SU-DHL-6 (cell line): ENCODE data around the gene AGAP1.

Experiments
- EZH2phosphoT487 ChIP-seq: fragments of 200-600 bp; sonication (generic), shearing (Covaris generic); conservative IDR thresholded peaks from 2 replicates; pipeline ENCODE4 v1.6.1; 2018; ENCODE audit warnings: mild to moderate bottlenecking, antibody characterized with exemption, low read length, moderate library complexity, mixed read lengths
- TF ChIP-seq, protein P1 (sequence below): fragments of 200-600 bp; sonication (generic); IDR thresholded peaks from one replicate; pipeline ENCODE4 v1.5.1; 2017; ENCODE audit warnings: antibody characterized with exemption, mild to moderate bottlenecking, low read length, moderate library complexity; ENCODE audit not compliant: insufficient read depth, poor library complexity, severe bottlenecking

DNA sequence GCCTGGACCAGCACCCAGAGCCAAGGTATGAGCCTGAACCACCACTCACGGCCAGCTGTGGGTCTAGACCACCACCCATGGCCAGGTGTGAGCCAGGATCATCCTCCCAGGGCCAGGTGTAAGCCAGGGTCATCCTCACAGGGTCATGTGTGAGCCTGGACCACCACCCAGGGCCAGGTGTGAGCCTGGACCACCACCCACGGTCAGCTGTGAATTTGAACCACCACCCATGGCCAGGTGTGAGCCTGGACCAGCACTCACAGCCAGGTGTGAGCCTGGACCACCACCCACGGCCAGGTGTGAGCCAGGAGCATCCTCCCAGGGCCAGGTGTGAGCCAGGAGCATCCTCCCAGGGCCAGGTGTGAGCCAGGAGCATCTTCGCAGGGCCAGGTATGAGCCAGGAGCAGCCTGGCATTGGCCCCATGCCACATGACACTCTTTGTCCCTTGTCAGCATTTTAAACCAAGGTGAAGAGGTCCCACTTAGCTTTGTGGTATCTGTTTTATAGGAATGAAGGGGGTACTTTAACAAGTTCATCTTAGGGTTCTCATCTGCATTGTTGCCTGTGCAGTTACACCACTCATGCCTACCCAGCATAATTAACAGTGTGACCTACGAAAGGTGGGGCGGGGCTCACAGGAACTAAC lies 71.2 kb downstream of the AGAP1 start:
- TF ChIP-seq, protein P1, sequence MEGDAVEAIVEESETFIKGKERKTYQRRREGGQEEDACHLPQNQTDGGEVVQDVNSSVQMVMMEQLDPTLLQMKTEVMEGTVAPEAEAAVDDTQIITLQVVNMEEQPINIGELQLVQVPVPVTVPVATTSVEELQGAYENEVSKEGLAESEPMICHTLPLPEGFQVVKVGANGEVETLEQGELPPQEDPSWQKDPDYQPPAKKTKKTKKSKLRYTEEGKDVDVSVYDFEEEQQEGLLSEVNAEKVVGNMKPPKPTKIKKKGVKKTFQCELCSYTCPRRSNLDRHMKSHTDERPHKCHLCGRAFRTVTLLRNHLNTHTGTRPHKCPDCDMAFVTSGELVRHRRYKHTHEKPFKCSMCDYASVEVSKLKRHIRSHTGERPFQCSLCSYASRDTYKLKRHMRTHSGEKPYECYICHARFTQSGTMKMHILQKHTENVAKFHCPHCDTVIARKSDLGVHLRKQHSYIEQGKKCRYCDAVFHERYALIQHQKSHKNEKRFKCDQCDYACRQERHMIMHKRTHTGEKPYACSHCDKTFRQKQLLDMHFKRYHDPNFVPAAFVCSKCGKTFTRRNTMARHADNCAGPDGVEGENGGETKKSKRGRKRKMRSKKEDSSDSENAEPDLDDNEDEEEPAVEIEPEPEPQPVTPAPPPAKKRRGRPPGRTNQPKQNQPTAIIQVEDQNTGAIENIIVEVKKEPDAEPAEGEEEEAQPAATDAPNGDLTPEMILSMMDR, result no peak
- no peak for TF ChIP-seq EZH2phosphoT487
